Colonic mucosa (tissue), 4 donors: Measurements from ENCODE around the gene RBM23. TPM values are rescaled to one million over a fixed set of nuclear protein-coding genes. Genes with fewer than 3 reads are reported as not detected.
"Not testable (repeated sequence)": the region's sequence is repeated elsewhere in the genome, so short reads cannot be mapped to it uniquely, and the experiment has no call there.

Source experiments
- DNase-seq: peaks from one replicate; pipeline ENCODE4 v3.0.0-alpha.2; 2020
- H3K27ac ChIP-seq: fragments of 200-600 bp; one replicate; pipeline ENCODE4 v1.8.0; 2021
- H3K27me3 ChIP-seq: fragments of 200-600 bp; one replicate; pipeline ENCODE4 v1.8.0; 2021
- H3K36me3 ChIP-seq: fragments of 200-600 bp; one replicate; pipeline ENCODE4 v1.8.0; 2021
- H3K4me1 ChIP-seq: fragments of 200-600 bp; one replicate; pipeline ENCODE4 v1.8.0; 2021; ENCODE audit warnings: mild to moderate bottlenecking
- H3K4me3 ChIP-seq: fragments of 200-600 bp; one replicate; pipeline ENCODE4 v1.8.0; 2021
- H3K9ac ChIP-seq, 2 donors: one replicate each; pipeline ENCODE4 v1.7.0; 2013; ENCODE audit warnings: control low read depth in 2 of 2, low read depth in 2 of 2, low read length in 2 of 2
- H3K9me3 ChIP-seq: fragments of 200-600 bp; one replicate; pipeline ENCODE4 v1.8.0; 2021
- intact Hi-C: fragments of 100-400 bp; cut with DNase I; formaldehyde crosslinking; loops from one replicate; pipeline ENCODE4 v1.14.1; 2022
- total RNA-seq, 2 donors: library from RNA; stranded (reverse); fragmentation: NEBNext Ultra II Directional in 1 of 2; extraction: Animal tissue kit (Norgen Biotek cat#: 25700) in 1 of 2; gene quantifications; one replicate each; pipeline ENCODE4 v1.2.1, GENCODE V29; 2021
- TF ChIP-seq, protein P1 (sequence below): fragments of 200-600 bp; IDR thresholded peaks from one replicate; pipeline ENCODE4 v1.8.0; 2022; ENCODE audit warnings: antibody characterized with exemption, mild to moderate bottlenecking
- donor health status: healthy.
- donor health status: DM: no; HTN: no; CAD: no.
- donor health status: DM: no; HTN: no; CAD: no.

RBM23 gene
- total RNA-seq, 2 donors from 2014 or later, result 66.8 to 67.7 TPM

DNA sequence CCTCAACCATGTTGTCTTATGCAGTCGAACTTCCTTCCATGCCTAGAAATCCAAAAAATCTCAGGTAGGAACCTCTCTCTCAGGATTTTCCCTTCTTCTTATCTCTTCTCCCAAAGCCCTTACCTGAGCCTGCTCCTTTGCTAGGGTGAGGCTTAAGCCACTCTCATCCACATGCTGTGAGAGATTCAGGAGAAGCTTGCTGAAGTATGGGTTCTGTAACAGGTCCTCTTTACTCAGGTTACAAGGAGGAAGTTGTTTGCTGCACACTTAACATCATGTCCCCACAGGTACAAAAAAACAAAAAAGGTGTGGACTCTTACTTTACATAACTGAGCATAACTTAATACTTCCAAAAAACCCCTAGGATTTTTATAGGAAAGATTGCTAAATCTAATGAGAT, 33.5 kb upstream of the RBM23 start:
- TF ChIP-seq, protein P1, sequence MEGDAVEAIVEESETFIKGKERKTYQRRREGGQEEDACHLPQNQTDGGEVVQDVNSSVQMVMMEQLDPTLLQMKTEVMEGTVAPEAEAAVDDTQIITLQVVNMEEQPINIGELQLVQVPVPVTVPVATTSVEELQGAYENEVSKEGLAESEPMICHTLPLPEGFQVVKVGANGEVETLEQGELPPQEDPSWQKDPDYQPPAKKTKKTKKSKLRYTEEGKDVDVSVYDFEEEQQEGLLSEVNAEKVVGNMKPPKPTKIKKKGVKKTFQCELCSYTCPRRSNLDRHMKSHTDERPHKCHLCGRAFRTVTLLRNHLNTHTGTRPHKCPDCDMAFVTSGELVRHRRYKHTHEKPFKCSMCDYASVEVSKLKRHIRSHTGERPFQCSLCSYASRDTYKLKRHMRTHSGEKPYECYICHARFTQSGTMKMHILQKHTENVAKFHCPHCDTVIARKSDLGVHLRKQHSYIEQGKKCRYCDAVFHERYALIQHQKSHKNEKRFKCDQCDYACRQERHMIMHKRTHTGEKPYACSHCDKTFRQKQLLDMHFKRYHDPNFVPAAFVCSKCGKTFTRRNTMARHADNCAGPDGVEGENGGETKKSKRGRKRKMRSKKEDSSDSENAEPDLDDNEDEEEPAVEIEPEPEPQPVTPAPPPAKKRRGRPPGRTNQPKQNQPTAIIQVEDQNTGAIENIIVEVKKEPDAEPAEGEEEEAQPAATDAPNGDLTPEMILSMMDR, result no peak
- Histone ChIP-seq H3K9me3 (no peaks in the 10 kb centered on the region), H3K36me3 (no peaks in the 10 kb centered on the region), H3K4me3 (no peak overlapping the region), H3K27ac (no peak overlapping the region), H3K9ac (no peak overlapping the region), H3K27me3 (no peaks in the 10 kb centered on the region), H3K4me1 (peaks cover 5% of the 10 kb centered on the region)
- intact Hi-C loops, result no loop called here
- DNase-seq, result no peak

DNA sequence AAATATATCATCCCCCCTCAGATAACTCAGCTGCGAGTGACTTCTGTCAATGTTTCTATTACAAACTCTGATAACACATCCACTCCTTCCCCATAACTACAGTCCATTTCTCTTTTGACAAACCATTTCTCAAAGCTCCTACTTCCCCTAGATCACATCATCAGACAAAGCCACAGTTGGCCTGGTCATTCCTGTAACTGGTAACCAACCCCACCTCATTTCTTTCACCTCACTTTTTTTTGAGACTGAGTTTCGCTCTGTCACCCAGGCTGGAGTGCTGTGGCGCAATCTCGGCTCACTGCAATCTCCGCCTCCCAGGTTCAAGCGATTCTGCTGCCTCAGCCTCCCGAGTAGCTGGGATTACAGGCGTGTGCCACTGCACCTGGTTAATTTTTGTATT, 32.8 kb upstream of the RBM23 start:
- H3K27me3 ChIP-seq, H3K4me3 ChIP-seq, H3K4me1 ChIP-seq, intact Hi-C loops, H3K9ac ChIP-seq, H3K9me3 ChIP-seq, H3K27ac ChIP-seq, H3K36me3 ChIP-seq, DNase-seq: not testable (repeated sequence)

DNA sequence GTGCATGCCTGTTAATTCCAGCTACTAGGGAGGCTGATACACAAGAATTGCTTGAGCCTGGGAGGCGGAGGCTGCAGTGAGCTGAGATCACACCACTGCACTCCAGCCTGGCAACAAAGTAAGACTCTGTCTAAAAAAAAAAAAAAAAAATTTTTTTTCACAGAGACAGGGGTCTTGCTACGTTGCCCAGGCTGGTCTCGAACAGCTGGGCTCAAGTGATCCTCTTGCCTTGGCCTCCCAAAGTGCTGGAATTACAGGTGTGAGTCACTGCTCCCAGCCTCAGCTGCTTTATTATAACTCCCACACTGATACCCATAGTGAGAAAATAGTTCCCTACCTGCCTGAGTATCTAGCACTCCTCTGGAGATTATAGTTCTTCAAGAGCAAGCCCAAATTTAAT, 26.7 kb upstream of the RBM23 start:
- TF ChIP-seq, protein P1, result no peak
- H3K27me3 ChIP-seq, result no peaks in the 10 kb centered on the region
- H3K27ac ChIP-seq, result no peak overlapping the region
- H3K9me3 ChIP-seq, result no peaks in the 10 kb centered on the region
- no peak overlapping the region for H3K4me3 ChIP-seq
- H3K9ac ChIP-seq, result no peak overlapping the region
- H3K4me1 ChIP-seq, result no peaks in the 10 kb centered on the region
- intact Hi-C loops, result no loop called here
- no peaks in the 10 kb centered on the region for H3K36me3 ChIP-seq
- no peak for DNase-seq

DNA sequence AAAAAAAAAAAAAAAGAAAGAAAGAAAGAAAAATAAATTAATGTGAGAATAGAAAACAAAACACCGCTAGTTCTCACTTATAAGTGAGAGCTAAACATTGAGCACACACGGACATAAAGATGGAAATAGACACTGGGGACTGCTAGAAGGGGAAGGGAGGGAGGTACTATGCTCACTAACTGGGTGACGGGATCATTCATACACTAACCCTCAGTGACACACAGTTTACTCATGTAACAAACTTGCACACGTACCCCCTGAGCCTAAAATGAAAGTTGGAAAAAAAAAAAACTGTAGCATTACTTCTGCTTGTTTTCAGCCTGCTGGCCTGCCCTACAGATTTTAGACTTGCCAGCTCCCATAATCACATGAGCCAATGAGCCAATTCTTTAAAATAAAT, 20.7 kb upstream of the RBM23 start:
- TF ChIP-seq, protein P1, result no peak
- H3K27ac ChIP-seq, result no peak overlapping the region
- no peaks in the 10 kb centered on the region for H3K36me3 ChIP-seq
- H3K9ac ChIP-seq, result no peak overlapping the region
- no peak overlapping the region for H3K4me3 ChIP-seq
- DNase-seq, result no peak
- no peaks in the 10 kb centered on the region for H3K9me3 ChIP-seq
- no peaks in the 10 kb centered on the region for H3K4me1 ChIP-seq
- intact Hi-C loops, result no loop called here
- no peaks in the 10 kb centered on the region for H3K27me3 ChIP-seq

DNA sequence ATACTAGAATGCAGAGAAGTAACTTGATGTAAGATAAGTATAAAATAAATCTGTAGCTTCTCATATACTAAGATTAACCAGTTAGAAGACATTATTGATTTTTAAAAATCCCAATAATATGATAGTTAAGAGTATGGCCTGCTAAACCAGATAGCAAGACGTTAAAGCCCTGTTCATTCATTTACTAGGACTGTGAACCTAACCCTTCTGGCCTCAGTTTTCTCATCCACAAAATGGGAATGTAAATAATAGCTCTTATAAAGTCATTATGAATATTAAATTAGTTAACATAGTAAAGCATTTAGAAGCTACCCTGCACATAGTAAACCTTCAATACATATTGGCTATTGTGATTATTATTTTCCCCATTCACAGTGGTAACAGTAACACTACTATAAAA, 16.2 kb upstream of the RBM23 start:
- TF ChIP-seq, protein P1, result no peak
- Histone ChIP-seq H3K27ac (no peak overlapping the region), H3K4me1 (no peaks in the 10 kb centered on the region), H3K27me3 (no peaks in the 10 kb centered on the region), H3K9me3 (no peaks in the 10 kb centered on the region), H3K9ac (no peak overlapping the region), H3K36me3 (no peaks in the 10 kb centered on the region), H3K4me3 (no peak overlapping the region)
- no peak for DNase-seq
- intact Hi-C loops, result no loop called here

DNA sequence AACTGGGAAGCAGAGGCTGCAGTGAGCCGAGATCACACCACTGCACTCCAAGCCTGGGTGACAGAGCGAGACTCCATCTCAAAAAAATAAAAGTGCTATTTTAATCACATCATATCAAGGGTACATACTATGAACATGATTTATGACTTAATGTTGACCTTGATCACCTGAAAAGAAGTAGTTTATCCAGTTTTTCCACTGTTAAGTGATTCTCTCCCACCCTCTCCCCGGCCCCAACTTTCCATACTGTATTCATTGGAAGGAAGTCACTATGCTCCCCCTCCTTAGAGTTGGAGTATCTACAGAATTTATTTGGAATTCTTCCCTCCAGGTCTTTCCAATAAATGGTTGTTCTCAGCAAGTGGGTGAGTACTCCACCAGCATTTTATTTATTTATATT, 13.2 kb upstream of the RBM23 start:
- H3K9me3 ChIP-seq, result no peaks in the 10 kb centered on the region
- H3K27ac ChIP-seq, result no peak overlapping the region
- TF ChIP-seq, protein P1, result no peak
- no peak overlapping the region for H3K4me3 ChIP-seq
- intact Hi-C loops, result no loop called here
- no peaks in the 10 kb centered on the region for H3K4me1 ChIP-seq
- no peaks in the 10 kb centered on the region for H3K27me3 ChIP-seq
- H3K36me3 ChIP-seq, result no peaks in the 10 kb centered on the region
- no peak for DNase-seq
- no peak overlapping the region for H3K9ac ChIP-seq
